PC-3 (cell line): ENCODE measurements around the gene LDB1. TPM values are rescaled to one million over a fixed set of nuclear protein-coding genes. Genes with fewer than 3 reads are reported as not detected.

Experiments used
- ATAC-seq: fragments of 200-7000 bp; cut with Tn5 transposase; 2 replicates; pipeline ENCODE4 v1.9.1; 2020; ENCODE audit warnings: mild to moderate bottlenecking, moderate library complexity
- BruUV-seq: library from RNA; stranded (reverse); fragments of 400-500 nt; replicated peaks from 2 replicates; lab custom pipeline; 2021; lab: Mats Ljungman, UMichigan
- CTCF ChIA-PET: fragments of 300-600 bp; sonication (Branson Sonifier 250); formaldehyde crosslinking; loops from one replicate; lab custom pipeline; 2022; ENCODE audit warnings: antibody characterized with exemption; lab: Charles Lee
- POLR2A ChIA-PET: fragments of 300-600 bp; sonication (Branson Sonifier 250); formaldehyde crosslinking; loops from one replicate; lab custom pipeline; 2022; ENCODE audit warnings: antibody characterized with exemption; ENCODE audit not compliant: unreplicated experiment; lab: Charles Lee
- DNase-seq: peaks from one replicate; pipeline ENCODE4 v3.0.0-alpha.2; 2015
- H2AFZ ChIP-seq: fragments of 300-600 bp; sonication (generic); 2 replicates; pipeline ENCODE4 v1.6.0; 2016; ENCODE audit warnings: antibody characterized with exemption, low read length
- H3F3A ChIP-seq: fragments of 300-600 bp; sonication (generic); one replicate; pipeline ENCODE4 v1.6.0; 2017; ENCODE audit warnings: antibody characterized with exemption, low read length, control low read depth, mild to moderate bottlenecking; ENCODE audit not compliant: unreplicated experiment
- H3K27ac ChIP-seq: fragments of 300-600 bp; sonication (generic); 2 replicates; pipeline ENCODE4 v1.5.1; 2016; ENCODE audit warnings: mild to moderate bottlenecking, low read length
- H3K27me3 ChIP-seq: fragments of 300-600 bp; sonication (generic); 2 replicates; pipeline ENCODE4 v1.6.1; 2016; ENCODE audit warnings: low read length, mixed read lengths
- H3K36me3 ChIP-seq: fragments of 300-600 bp; sonication (generic); 2 replicates; pipeline ENCODE4 v1.6.1; 2016; ENCODE audit warnings: low read depth, mixed run types, low read length, mixed read lengths
- H3K4me1 ChIP-seq: fragments of 300-600 bp; sonication (generic); 2 replicates; pipeline ENCODE4 v1.5.1; 2016; ENCODE audit warnings: low read length; ENCODE audit not compliant: insufficient read depth
- H3K4me2 ChIP-seq: fragments of 300-600 bp; sonication (generic); 2 replicates; pipeline ENCODE4 v1.6.0; 2016; ENCODE audit warnings: low read length
- H3K4me3 ChIP-seq: fragments of 300-600 bp; sonication (generic); 2 replicates; pipeline ENCODE4 v1.5.1; 2016; ENCODE audit warnings: mild to moderate bottlenecking, low read length, mixed read lengths
- H3K79me2 ChIP-seq: fragments of 300-600 bp; sonication (generic); 2 replicates; pipeline ENCODE4 v1.6.1; 2017; ENCODE audit warnings: low read length, mixed read lengths
- H3K9ac ChIP-seq: fragments of 300-600 bp; sonication (generic); 2 replicates; pipeline ENCODE4 v1.6.0; 2016; ENCODE audit warnings: mild to moderate bottlenecking, low read length
- H3K9me2 ChIP-seq: fragments of 300-600 bp; sonication (generic); replicated peaks from 2 replicates; pipeline ENCODE4 v1.6.1; 2016; ENCODE audit warnings: mixed run types, low read length, mixed read lengths
- H3K9me3 ChIP-seq: fragments of 300-600 bp; sonication (generic); 2 replicates; pipeline ENCODE4 v1.6.1; 2016; ENCODE audit warnings: low read length, mixed read lengths
- H4K20me1 ChIP-seq: fragments of 300-600 bp; sonication (generic); 2 replicates; pipeline ENCODE4 v1.6.1; 2016; ENCODE audit warnings: low read length, mixed read lengths
- CTCF ChIP-seq: fragments of 300-600 bp; sonication (generic); conservative IDR thresholded peaks from 2 replicates; pipeline ENCODE4 v1.5.1; 2017; ENCODE audit warnings: antibody characterized with exemption, low read depth, mild to moderate bottlenecking, low read length
- EZH2 ChIP-seq: fragments of 300-600 bp; sonication (generic); IDR thresholded peaks from one replicate; pipeline ENCODE4 v1.6.1; 2017; ENCODE audit warnings: antibody characterized with exemption, mild to moderate bottlenecking, low read length; ENCODE audit not compliant: unreplicated experiment
- EZH2phosphoT487 ChIP-seq: fragments of 300-600 bp; sonication (generic); IDR thresholded peaks from 2 replicates; pipeline ENCODE4 v1.6.1; 2018; ENCODE audit warnings: mild to moderate bottlenecking, antibody characterized with exemption, low read length, borderline replicate concordance
- intact Hi-C: fragments of 100-400 bp; cut with micrococcal nuclease; formaldehyde crosslinking; loops from 2 replicates; pipeline ENCODE4 v1.9.0; 2023
- total RNA-seq: library from RNA; depleted of rRNA; stranded (reverse); fragments of >200 nt; gene quantifications from 2 replicates; pipeline ENCODE4 v1.2.3, GENCODE V29; 2014

Gene LDB1
- total RNA-seq, 1 experiment from 2014 or later, result 34.2 TPM

DNA sequence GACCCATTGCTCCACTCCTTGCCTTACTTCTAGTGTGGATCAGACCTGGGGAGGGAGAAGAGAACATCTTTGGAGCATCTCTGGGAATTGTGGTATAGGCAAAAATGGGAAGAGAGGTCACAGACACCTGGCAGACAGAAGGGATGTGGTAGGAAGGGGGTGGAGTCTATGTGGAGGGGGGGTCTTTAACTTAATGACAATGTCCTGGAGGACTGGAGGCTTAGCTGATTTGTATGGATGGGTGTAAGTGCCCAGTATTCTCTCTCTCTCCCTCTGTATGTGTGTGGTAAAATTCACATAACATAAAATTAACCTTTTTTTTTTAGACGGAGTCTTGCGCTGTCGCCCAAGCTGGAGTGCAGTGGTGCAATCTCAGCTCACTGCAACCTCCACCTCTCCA lies 3.1 kb upstream of the LDB1 start:
- H3K9me2 ChIP-seq, result no peaks in the 10 kb centered on the region
- intact Hi-C loops, result no loop called here
- no peaks in the 10 kb centered on the region for H3K27me3 ChIP-seq
- H3F3A ChIP-seq, result no peaks in the 10 kb centered on the region
- H2AFZ ChIP-seq, result no peak overlapping the region
- H4K20me1 ChIP-seq, result no peaks in the 10 kb centered on the region
- ChIA-PET CTCF (no interaction called here), POLR2A (interaction anchor here (0.6 kb wide), 1 partner anchor 58 kb away, joined by 3 read pairs; the partner anchor contains the start of gene HPS6)
- H3K79me2 ChIP-seq, result peaks cover 17% of the 10 kb centered on the region
- DNase-seq (no peak), ATAC-seq (no peak)
- no TSS peak for BruUV-seq
- TF ChIP-seq EZH2 (no peak), EZH2phosphoT487 (no peak), CTCF (no peak)
- no peak overlapping the region for H3K4me3 ChIP-seq
- H3K9me3 ChIP-seq, result no peaks in the 10 kb centered on the region
- no peak overlapping the region for H3K27ac ChIP-seq
- H3K4me2 ChIP-seq, result no peak overlapping the region
- no peaks in the 10 kb centered on the region for H3K36me3 ChIP-seq
- peaks cover 8% of the 10 kb centered on the region; the same call in 1 of the 2 replicates for H3K4me1 ChIP-seq
- H3K9ac ChIP-seq, result no peak overlapping the region

- H3K4me1 ChIP-seq, result peaks cover 15% of the 10 kb centered on the region
- H3K9me2 ChIP-seq, result no peaks in the 10 kb centered on the region
- no peak overlapping the region for H3K27ac ChIP-seq
- H3K4me3 ChIP-seq, result no peak overlapping the region
- no peaks in the 10 kb centered on the region for H3K36me3 ChIP-seq
- H3F3A ChIP-seq, result no peaks in the 10 kb centered on the region
- DNase-seq (no peak), ATAC-seq (no peak)
- no peak overlapping the region for H2AFZ ChIP-seq
- POLR2A ChIA-PET, result interaction anchor here (0.6 kb wide), 1 partner anchor 57 kb away, joined by 3 read pairs; the partner anchor contains the start of gene HPS6
- intact Hi-C loops, result no loop called here
- no peak overlapping the region for H3K4me2 ChIP-seq
- BruUV-seq, result no TSS peak
- CTCF ChIA-PET, result no interaction called here
- H3K79me2 ChIP-seq, result peaks cover 25% of the 10 kb centered on the region
- TF ChIP-seq EZH2, result no peak
- no peak for TF ChIP-seq EZH2phosphoT487
- TF ChIP-seq CTCF, result no peak
- no peaks in the 10 kb centered on the region for H3K27me3 ChIP-seq
- no peak overlapping the region for H3K9ac ChIP-seq
- no peaks in the 10 kb centered on the region for H3K9me3 ChIP-seq
- H4K20me1 ChIP-seq, result no peaks in the 10 kb centered on the region
Measured at GRCh38 chr10:102122450-102122849, 2.3 kb upstream of the LDB1 start.

GRCh38 chr10:102121739-102122372 lies 1.7 kb upstream of the LDB1 start:
- POLR2A ChIA-PET, result no interaction called here
- H3K9ac ChIP-seq, result no peak overlapping the region

More at GRCh38 chr10:102121739-102122372, 1.7 kb upstream of the LDB1 start:
- no peak overlapping the region for H3K27ac ChIP-seq
- no peaks in the 10 kb centered on the region for H3K9me2 ChIP-seq
- H4K20me1 ChIP-seq, result no peaks in the 10 kb centered on the region
- no TSS peak for BruUV-seq
- DNase-seq (no peak), ATAC-seq (no peak)
- H2AFZ ChIP-seq, result no peak overlapping the region
- CTCF ChIA-PET, result no interaction called here
- no peaks in the 10 kb centered on the region for H3K36me3 ChIP-seq
- intact Hi-C loops, result no loop called here
- H3K4me3 ChIP-seq, result no peak overlapping the region
- TF ChIP-seq EZH2 (no peak), CTCF (peak; percentile 14; the same call in 1 of the 2 replicates)
- H3K27me3 ChIP-seq, result no peaks in the 10 kb centered on the region
- no peaks in the 10 kb centered on the region for H3K9me3 ChIP-seq
- no peaks in the 10 kb centered on the region for H3F3A ChIP-seq
- peaks cover 31% of the 10 kb centered on the region for H3K79me2 ChIP-seq
- no peak overlapping the region for H3K4me2 ChIP-seq
- H3K4me1 ChIP-seq, result peaks cover 21% of the 10 kb centered on the region
